Neural cell (in vitro differentiated cells): Measurements from ENCODE around the gene TMEM17.

Experiments used
- EP300 ChIP-seq: fragments of 450-650 bp; conservative IDR thresholded peaks from 2 replicates; pipeline ENCODE4 v1.6.1; 2014; ENCODE audit warnings: antibody characterized with exemption, mild to moderate bottlenecking, moderate library complexity; ENCODE audit not compliant: poor library complexity, severe bottlenecking
- EZH2 ChIP-seq: fragments of 200-600, 300-800 bp; shearing (Covaris generic), sonication (generic); IDR thresholded peaks from 2 replicates; pipeline ENCODE4 v1.6.1; 2014; ENCODE audit warnings: antibody characterized with exemption, low read length, borderline replicate concordance, mild to moderate bottlenecking; ENCODE audit not compliant: insufficient read depth, poor library complexity, severe bottlenecking
- POLR2AphosphoS5 ChIP-seq: IDR thresholded peaks from 2 replicates; pipeline ENCODE4 v1.6.1; 2012
- SMC3 ChIP-seq: fragments of 450-650 bp; conservative IDR thresholded peaks from 2 replicates; pipeline ENCODE4 v1.6.1; 2014; ENCODE audit warnings: antibody characterized with exemption, mild to moderate bottlenecking, moderate library complexity; ENCODE audit not compliant: poor library complexity
- TAF1 ChIP-seq: IDR thresholded peaks from 2 replicates; pipeline ENCODE4 v1.6.1; 2012; ENCODE audit warnings: low read depth
- TF ChIP-seq, protein P1 (sequence below): fragments of 450-650 bp; IDR thresholded peaks from 2 replicates; pipeline ENCODE4 v1.5.1; 2014; ENCODE audit warnings: antibody characterized with exemption, mild to moderate bottlenecking, moderate library complexity; ENCODE audit not compliant: poor library complexity, severe bottlenecking
- TF ChIP-seq, protein P2 (sequence below): IDR thresholded peaks from 2 replicates; pipeline ENCODE4 v1.6.1; 2012; ENCODE audit warnings: borderline replicate concordance

DNA sequence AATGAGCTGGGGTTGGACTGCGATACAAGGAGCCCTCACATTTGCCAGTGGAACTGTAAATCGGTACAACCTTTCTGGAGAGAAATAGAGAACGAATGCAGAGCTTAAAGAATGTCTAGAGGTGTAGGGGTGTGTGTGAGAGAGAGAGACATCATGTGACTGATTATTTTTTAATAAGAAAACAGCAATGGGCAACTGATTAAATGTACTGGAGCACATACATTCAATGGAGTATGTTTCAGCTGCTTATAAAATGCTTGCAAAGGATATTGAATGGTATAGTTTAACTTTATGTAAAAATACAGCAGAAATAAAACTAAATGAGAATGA is 391 bp upstream of the TMEM17 start:
- TF ChIP-seq, protein P1, sequence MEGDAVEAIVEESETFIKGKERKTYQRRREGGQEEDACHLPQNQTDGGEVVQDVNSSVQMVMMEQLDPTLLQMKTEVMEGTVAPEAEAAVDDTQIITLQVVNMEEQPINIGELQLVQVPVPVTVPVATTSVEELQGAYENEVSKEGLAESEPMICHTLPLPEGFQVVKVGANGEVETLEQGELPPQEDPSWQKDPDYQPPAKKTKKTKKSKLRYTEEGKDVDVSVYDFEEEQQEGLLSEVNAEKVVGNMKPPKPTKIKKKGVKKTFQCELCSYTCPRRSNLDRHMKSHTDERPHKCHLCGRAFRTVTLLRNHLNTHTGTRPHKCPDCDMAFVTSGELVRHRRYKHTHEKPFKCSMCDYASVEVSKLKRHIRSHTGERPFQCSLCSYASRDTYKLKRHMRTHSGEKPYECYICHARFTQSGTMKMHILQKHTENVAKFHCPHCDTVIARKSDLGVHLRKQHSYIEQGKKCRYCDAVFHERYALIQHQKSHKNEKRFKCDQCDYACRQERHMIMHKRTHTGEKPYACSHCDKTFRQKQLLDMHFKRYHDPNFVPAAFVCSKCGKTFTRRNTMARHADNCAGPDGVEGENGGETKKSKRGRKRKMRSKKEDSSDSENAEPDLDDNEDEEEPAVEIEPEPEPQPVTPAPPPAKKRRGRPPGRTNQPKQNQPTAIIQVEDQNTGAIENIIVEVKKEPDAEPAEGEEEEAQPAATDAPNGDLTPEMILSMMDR: no peak
- TF ChIP-seq SMC3: no peak
- TF ChIP-seq, protein P2, sequence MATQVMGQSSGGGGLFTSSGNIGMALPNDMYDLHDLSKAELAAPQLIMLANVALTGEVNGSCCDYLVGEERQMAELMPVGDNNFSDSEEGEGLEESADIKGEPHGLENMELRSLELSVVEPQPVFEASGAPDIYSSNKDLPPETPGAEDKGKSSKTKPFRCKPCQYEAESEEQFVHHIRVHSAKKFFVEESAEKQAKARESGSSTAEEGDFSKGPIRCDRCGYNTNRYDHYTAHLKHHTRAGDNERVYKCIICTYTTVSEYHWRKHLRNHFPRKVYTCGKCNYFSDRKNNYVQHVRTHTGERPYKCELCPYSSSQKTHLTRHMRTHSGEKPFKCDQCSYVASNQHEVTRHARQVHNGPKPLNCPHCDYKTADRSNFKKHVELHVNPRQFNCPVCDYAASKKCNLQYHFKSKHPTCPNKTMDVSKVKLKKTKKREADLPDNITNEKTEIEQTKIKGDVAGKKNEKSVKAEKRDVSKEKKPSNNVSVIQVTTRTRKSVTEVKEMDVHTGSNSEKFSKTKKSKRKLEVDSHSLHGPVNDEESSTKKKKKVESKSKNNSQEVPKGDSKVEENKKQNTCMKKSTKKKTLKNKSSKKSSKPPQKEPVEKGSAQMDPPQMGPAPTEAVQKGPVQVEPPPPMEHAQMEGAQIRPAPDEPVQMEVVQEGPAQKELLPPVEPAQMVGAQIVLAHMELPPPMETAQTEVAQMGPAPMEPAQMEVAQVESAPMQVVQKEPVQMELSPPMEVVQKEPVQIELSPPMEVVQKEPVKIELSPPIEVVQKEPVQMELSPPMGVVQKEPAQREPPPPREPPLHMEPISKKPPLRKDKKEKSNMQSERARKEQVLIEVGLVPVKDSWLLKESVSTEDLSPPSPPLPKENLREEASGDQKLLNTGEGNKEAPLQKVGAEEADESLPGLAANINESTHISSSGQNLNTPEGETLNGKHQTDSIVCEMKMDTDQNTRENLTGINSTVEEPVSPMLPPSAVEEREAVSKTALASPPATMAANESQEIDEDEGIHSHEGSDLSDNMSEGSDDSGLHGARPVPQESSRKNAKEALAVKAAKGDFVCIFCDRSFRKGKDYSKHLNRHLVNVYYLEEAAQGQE: no peak
- no peak for TF ChIP-seq POLR2AphosphoS5
- no peak for TF ChIP-seq EP300
- no peak for TF ChIP-seq EZH2
- TF ChIP-seq TAF1: no peak
